NCI-H2029 treated with DMSO at 0.1 percent for 48 hours (cell line): ENCODE data around the gene DENND4A.
"Not testable (repeated sequence)": the region's sequence is repeated elsewhere in the genome, so short reads cannot be mapped to it uniquely, and the experiment has no call there.

Source experiments
- DNase-seq: peaks from one replicate; lab custom pipeline; 2025; lab: John Stamatoyannopoulos, UW

The DENND4A gene

DNA sequence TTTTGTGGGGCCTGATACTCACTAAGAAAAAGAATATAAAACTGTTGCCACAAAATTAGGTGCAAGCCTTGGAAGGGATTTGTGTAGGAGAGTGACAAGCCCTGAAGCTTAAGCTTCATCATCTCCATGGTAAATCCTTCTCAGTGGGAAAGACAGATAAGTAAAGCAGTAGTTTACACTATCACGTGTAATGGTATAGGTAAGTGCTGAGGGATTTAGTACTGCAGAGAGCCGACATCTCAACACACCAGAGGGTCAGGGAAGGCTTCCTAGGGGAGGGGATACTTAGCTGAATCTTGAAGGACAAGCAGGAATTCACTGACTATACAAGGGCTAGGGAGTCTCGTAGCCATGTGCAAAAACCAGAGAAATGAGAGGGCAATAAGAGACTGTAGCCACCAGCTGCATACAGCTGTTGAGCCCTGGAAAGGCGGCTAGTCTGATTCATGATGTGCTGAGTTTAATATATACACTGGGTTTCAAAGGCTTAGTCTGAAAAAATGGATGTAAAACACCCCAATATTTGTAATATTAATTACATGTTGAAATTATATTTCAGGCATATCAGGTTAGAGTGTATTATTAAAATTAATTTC lies 159.2 kb downstream of the DENND4A start:
- no peak for DNase-seq

DNA sequence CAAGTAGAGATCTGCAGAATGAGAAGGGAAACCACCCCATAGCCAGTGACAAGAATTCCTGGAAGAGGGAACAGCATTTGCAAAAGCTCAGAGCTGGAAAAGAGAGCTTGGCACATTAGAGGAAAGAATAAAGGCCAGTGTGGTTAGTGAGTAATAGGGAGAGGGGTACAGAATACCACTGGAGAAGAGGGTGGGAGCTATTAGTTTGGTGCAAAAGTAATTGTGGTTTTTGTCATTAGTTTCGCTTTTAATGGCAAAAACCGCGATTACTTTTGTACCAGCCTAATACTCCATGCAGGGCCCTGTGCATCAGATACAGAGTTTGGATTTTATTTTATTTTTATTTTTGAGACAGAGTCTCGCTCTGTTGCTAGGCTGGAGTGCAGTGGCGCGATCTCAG lies 160.6 kb downstream of the DENND4A start:
- DNase-seq: no peak

DNA sequence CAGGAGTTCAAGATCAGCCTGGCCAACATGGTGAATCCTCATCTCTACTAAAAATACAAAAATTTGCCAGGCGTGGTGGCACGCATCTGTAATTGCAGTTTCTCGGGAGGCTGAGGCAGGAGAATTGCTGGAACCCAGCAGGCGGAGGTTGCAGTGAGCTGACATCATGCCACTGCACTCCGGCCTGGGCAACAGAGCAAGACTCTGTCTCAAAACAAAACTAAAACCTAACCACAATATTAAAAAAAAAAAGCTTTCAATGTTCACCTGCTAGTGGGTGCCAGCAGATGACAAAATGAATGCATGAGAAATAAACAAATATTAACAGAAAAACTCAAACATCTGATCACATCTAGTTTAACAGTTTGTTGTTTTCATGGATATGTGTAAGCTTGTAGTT lies 161.3 kb downstream of the DENND4A start:
- DNase-seq: no peak

DNA sequence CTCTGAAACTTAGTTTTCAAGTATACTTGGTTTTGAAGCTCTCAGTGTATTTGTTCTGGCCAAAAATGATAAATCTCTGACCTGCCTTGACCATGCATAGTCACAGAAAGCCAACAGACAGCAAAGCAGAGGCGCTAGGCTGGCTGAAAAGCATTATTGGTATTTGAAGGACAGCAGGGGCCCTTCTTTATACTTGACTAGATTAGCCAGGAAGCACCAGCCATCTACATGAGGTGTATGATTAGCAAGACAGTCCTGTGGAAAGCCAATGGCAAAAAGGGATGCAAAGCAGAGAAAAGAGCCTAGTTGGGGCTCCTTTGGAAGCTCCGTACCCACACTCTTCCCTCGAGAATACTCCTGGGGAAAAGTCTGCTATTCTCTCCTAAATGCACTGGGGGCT lies 162.5 kb downstream of the DENND4A start:
- no peak for DNase-seq

DNA sequence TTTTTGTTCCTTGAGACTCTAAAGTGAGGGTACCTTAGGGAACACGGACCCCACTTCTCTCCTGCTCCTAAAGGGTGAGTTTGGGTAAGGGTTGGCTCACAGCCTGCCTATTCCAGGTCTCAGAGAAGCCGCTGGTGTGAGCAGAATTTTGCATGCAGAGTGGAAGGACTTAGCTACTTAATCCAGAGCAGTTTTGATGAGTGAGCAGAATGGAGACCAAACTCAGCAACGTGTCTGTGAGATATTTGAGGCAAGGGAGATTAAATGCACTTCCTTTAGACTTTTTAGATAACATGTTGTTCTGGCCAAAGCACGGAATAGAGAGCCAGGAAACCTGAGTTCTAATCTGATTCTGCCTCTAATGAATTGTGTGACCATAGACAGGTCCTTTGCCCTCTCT lies 165.2 kb downstream of the DENND4A start:
- DNase-seq: no peak

DNA sequence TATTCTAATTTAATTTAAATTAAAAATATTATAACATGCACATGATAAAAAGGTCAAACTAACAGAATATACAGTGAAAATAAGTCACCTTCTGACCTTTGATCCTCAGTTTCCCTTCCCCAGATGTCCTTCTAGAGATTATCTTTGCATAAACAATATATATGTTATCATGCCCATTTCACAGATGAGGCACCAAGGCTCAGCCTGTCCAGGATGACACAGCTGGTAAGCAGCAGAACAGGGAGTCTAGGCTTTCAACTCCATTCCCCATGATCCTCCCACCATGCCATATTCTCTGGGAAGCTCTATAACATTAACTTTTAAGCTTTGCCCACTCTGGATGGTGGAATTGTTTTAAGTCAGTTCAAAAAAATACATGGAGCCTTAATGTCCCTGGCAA lies 169.0 kb downstream of the DENND4A start:
- no peak for DNase-seq

DNA sequence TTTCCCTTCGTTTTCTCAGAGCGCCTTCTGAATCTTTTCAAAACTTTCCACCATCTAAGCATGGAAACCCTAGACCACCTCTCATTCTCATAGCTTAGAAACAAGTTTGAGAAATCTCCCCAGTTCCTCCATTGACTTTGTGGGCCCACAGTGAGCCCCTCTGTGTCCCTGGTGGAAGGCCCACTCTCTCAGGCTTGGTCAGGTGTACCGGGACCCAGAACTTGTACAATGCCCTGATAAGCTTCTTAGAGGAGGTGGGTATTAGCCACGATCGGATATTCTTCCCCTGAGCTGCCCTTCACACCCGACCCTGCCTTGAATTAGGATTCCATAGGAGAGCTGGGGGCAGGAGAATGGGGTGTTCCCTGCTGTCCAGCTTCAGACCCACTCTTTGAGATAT lies 170.5 kb downstream of the DENND4A start, which contains the start of gene SLC24A1:
TSS of gene SLC24A1 (plus strand) at position 301 of the 400 bp plus-strand sequence. CDS start 2,143 bp downstream, outside the sequence.
- no peak for DNase-seq

DNA sequence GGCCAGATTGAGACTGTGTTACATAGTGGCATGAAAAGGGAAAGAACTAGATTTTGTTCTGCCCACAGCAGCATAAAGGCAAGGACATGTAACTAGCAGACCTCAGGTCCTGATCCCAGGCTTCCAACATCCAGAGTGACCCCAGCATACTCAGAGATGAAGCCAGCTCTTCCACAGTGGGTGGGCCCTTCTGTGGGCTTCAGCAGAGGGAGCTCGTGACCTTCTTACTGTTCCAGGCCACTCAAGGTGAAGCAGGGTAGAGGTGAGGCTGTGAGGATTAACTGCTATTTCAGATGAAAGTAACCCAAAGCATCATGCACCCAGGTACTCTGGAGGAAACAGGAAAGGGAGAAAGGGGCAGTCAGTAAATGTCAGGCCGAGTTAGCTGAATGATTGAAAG lies 171.3 kb downstream of the DENND4A start:
- DNase-seq: no peak

DNA sequence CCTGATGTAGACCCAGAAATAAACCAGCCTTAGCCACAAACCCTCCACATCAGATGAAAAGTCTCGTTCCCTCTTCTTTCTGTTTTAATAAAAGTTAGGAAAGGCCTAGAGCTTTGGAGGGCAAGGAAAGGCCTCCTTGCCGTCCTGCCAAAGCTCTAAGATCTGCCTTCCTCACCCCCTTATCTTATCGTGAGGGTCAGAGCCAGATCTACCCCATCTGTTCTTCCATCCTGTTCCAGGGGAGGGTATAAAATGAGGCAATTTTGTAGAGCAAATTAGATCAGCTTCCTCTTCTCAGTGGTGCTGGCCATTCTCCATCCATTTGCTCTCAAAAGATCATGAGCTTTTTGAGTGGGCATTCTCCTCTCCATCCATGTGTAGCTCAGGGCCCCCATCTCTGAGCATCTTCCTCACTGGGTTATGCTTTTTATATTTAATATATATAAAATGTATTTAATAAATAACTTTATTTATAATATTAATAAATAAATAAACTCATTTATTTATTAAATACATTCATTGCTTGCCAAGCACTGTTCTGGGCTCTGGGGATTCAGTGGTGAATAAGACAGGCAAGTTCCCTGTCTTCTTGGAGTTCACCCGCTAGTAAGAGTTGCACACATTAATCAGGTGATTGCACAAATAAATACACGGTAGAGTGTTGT lies 172.3 kb downstream of the DENND4A start:
- DNase-seq: no peak

DNA sequence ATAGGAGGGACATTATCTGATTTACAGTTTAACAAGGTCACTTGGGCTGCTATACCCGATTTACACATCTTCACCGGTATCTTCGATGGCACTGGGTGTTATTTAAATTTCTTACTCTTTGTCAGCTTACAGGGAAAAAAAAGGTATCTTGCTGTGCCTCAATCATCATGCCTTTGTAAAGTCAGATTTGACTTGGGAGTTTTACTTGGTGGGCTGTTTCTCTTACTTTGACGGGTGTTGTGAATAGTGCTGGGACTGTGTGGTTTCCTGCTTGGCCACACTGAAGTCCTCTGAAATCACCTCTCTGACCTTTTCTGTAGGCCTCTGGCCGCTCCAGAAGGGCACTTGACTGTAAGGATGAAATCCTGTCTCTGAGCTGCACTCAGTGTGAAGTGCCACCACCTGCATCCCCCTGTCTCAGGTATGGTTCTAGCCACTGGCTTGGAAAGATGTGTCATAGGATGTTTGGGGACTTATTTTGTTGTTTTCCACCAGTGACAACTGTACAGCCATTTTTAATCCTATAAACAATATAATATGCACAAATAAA lies 173.5 kb downstream of the DENND4A start:
- DNase-seq: no peak

DNA sequence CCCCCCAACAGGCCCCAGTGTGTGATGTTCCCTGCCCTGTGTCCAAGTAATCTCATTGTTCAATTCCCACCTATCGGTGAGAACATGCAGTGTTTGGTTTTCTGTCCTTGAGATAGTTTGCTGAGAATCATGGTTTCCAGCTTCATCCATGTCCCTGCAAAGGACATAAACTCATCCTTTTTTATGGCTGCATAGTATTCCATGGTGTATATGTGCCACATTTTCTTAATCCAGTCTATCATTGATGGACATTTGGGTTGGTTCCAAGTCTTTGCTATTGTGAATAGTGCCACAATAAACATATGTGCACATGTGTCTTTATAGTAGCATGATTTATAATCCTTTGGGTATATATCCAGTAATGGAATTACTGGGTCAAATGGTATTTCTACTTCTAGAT lies 176.2 kb downstream of the DENND4A start:
- DNase-seq: not testable (repeated sequence)

DNA sequence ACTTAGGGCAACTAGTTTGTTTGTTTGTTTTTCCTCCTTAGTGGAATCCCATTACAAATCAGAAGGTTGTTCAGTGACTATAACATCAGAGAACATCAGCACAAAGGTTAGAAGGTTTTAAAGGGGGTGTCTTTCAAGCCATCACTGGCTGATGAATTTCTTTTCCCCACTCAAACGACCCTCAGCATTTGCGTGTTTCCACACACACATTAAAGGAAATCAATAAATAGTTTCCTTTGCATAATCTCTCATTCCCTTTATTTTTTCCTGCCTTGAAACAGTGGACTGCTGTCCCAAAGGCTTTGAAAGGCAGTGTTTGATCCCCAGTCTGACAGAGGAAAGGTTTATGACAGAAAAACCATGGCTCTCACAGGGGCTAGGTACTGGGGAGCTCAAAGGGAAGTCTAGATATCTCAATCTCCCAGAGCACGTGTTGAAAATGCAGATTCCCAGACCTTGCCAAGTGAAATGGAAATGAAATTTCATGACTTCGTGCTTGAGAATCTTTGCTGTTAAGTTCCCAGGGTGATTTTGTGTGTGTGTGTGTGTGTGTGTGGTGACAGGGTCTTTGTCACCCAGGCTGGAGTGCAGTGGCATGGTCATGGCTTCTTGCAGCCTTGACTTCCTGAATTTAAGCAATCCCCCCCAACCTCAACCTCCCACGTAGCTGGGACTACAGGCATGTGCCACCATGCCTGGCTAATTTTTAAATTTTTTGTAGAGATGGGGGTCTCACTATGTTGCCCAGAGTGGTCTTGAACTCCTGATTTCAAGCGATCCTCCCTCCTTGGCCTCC lies 178.9 kb downstream of the DENND4A start:
- DNase-seq: no peak

DNA sequence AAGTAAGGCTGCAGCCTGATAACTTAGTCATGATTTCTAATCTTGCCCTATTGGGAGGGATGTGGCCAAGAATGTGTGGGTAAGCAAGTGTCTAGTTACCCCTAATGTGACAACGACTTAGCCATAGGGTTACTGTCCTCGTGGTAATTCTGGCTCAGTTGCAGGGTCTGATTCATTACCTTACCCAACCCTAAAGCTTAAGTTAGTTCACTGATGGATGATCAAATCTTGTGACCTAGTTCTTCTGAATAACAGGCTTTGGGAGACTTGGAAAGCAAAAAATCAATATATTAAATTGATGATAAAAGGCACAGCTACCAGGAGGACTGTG lies 179.5 kb downstream of the DENND4A start:
- no peak for DNase-seq

DNA sequence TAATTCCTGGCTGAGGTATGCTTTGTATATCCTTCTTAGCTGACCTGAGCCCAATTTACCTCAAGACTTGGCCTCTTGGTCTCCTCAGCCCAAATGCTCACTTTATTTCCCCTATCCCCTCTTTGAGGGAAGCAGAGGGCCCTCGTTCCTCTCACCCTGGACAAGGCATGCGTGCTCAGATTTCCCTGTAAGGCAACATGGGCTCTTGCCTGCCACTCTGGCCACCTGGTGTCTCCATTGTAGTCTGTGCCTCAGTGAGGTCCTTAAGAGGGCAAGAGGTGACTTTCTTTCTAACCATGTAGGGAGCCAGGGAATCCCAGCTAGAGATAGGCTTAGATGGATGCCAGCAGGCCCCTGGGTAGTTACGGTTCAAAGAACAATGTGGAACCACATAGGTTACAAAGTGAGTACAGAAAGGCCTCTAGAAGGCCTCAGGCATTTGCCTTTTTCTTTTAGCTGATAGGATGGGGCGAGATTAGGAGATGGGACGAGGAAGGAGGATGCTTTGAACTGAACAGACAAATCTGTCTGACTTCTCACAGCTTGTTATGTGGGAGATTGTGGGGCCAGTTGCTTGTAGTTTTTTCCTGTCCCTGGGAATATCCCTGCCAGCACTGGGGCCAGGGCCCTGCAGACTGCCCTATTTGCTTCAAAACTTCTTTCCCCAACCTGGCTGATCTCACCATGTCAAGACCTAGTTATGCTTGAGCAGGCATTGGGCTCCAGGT lies 180.0 kb downstream of the DENND4A start:
- no peak for DNase-seq

DNA sequence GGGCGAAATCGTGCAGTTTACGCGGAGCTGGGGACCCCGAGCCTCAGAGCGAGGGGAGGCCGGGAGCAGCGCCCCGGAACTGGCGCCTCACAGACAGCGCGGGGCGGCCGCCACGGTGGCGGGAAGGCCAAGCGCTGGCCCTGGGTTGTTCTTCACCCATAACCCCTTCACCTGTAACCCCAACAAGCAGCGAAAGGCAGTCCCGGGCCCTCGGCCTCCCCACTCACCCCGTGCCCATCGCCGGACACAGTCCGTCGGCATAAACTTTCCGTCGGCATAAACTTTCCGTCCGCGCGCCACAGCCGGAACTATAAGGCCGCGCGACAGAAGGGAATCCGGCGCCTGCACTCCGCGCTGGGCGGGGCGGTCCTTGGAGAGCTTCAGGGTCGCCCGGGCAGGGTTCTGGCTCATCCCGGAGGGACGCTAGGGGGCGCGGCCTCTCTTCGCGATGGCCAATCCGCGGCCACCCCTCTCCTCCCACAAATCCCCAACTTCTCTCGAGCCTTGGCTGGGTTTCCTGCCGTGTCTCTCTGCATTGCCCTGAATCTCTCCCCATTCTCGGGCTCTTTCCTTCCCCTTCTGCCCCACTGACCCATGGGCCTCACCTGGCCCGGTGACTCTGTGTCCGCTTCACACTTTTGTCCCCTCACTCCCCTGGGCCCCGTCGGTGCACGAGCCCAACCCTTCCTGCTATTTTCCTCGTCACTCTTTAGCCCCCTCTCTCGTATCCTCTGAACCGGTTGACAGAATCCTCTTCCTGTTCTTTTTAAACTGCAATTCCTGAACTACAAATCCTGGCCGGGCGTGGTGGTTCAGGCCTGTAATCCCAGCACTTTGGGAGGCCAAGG lies 181.0 kb downstream of the DENND4A start, which contains the start of gene INTS14:
TSS of gene INTS14 (minus strand) at position 261 of the 848 bp plus-strand sequence. CDS start 3,751 bp downstream, outside the sequence.
- peak; percentile 58 for DNase-seq
